Epidermal melanocyte (primary cell): ENCODE results near the gene PCDHGA1.

Experiments
- DNase-seq: peaks from one replicate; pipeline ENCODE4 v3.0.0; 2011; ENCODE audit warnings: low spot score; ENCODE audit not compliant: insufficient read length

PCDHGA1 gene

DNA sequence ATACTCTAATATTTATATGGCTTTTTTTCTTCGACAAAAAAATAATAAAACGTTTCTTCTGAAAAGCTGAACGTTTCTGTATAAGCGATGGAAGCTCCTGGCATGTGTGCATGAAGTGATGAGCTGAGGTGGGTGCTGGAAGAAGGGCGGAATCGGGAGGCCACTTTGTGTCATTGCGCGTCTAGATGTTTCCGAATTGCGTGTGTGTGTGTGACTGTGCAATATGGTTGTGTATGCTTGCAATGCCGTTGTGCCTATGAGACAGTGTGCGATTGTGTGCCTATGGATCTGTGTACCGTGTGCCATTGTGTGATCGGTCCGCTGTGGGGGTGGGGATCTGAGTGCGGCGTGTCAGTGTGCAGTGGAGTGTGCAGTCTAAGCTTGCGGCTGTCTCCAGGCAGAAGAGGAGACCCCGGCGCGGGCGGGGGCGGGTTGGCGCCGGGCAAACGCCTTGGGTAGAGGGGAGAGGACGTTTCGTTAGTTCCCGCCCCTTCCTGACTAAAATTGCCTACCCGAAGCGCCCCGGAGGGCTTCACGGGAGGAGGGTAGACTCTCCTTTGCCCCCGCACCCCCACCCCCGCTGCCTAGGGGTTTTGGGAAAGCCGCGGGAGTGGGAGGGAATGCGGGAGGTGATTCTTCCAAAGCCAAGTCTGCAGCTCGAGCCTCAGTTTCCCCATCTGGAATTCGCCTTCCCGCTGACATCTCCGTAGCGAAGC, 182.8 kb downstream of the PCDHGA1 start:
- no peak for DNase-seq

DNA sequence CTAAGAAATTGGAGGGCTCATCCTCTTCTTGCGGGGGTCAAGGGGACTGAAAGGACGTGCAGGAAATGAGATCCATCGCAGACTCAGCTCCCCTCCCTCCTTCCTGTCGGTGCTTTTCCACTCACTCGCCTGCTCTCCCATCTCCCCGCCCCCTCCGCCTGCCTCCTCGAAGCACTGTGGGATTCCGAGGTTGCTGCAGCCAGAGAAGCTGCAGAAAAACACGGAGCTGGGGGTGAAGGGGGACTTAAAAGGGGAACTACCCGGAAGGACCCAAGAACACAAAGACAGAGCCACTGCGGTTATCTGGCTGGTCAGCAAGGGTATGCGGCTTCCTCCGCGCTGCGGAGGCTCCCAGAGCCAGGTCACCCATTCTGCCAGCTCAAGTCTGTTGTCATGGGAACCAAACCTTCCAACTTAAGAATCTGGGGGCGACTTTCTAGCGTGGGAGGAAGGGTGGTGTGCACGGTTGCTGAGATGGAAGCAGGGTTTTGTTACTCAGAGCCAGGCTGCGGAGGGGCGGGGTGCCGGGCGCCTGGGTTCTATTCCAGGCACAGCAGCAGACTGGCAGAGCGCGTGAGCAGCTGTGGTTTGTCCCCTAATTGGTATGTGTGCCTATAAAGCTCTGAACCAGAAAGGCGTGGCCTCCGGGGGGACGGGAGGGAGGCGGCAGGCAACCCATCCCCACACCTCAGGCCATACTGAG, 183.5 kb downstream of the PCDHGA1 start:
- DNase-seq: peak; percentile 49

DNA sequence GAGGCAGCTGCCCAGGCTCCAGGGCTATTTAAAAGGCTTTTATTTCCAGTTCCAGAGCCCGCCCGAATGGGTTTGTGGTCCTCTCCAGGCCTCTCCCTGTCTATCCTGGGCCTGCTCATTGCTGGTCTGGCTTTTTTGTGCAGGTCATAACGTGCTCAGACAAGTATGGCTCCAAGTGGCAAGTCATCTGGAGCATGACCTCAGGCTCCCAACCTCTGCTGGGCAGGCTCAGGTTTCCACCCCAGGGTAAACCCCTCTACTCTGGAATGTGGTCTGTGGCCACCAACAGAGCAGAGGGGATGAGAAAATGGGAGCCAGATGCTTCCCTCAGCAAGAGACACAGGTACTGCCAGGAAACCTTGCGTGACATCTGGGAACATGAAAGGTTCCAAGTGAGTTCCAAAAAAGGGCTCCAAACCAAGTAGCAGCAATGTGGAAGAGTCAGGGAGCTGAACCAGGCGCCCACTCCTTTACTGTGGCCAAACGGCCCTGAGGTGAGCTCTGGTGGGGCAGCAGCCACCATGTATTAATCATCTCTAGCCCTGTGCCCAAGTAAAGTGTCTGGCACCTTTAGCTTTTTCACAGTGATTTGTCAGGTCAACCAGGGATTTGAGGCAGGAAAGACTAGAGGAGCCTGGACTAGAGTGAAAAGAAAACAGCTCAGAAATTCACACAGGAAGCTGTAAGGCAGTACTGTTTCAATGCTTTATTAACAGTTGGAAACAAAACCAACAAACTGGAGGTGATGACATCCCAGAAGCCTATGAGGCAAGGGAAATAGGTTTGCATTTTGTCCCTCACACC, 184.2 kb downstream of the PCDHGA1 start:
- DNase-seq: no peak

DNA sequence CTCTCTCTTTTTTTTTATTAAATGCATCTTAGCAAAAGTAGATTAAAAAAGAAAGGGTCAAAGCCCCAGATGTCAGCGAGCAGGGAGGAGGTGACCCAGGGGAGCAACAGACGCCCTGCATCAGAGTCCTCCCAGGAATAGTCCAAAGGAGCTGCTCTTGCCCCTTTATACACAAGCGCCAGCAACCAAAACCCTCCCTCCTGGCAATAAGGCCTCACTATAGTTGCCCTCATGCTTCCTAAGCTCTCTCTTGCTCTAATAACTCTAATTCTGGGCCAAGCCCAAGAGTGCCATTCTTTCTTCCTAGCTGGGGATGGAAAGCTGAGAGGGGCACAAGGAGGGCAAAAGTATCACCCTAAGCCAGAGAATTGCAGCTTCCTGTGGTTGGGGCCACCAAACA, 184.8 kb downstream of the PCDHGA1 start:
- DNase-seq: no peak

DNA sequence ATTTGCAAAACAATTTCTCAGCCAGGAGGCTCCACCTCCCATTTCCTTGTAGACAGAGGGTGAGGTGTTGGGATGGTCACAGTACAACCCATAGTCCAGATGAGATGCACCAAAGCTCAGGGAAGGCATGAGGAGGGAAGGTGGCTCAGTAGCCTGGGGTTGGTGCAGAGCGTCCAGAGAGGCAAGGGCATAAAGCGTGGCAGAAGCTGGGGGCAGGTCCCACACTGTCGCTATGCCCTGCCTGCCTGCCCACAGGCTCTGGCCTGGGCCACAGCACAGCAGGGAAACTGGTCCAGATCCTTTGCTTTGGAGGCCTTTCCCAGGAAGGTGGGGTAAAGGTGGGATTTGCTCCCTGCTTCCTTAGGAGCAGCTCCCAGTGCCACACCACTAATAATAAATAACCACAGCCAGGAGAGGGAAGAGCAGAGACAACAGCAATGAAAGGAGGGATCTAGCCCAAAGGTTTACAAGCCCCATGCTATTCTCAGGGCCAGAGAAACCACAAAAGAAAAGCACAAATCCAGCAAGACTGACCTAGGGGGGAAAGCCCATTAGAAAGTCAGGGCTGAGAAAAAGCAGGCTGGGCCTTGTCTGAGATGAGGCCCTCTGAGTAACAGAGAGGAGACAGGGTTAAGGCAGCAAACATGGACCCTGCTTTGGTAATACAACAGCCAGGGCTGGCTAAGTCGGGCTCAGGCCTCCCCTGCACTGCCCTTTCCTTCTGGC, 185.8 kb downstream of the PCDHGA1 start:
- DNase-seq: no peak

DNA sequence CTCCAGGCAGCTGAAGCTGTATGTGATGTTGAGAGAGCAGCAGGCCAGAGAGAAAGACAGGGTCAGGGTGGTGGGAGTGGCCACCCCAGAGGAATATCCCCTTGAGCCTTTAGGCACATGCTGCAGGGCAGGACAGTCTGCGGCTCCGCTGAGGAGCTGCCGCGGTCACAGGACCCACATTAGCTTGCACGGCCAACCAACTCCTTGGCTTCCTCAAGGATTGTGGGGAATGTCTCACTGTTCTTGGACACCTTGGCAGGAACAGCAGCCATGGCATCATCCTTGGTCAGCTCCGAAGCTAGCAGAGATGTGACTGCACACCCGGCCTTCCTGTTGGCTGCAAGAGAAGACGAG, 186.3 kb downstream of the PCDHGA1 start:
- DNase-seq: no peak

DNA sequence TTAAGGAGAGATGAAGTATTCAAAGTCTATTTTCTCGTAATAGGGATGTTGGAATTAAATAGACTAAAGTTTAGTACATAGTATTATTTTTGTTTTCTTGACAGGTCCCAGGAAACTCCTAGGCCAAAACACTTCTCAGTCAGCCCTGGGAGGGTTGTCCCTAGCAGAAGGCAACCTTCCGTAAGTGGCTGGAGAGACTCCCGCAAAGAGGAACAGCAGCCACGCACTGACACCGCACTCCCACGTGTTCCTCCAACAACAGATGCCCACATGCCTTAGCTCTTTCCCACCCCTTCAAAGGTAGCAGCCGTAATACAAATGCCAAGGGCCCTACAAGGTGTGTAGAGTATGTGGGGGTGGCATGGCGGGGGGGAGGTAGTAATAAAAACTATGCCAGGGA, 187.0 kb downstream of the PCDHGA1 start:
- DNase-seq: no peak

DNA sequence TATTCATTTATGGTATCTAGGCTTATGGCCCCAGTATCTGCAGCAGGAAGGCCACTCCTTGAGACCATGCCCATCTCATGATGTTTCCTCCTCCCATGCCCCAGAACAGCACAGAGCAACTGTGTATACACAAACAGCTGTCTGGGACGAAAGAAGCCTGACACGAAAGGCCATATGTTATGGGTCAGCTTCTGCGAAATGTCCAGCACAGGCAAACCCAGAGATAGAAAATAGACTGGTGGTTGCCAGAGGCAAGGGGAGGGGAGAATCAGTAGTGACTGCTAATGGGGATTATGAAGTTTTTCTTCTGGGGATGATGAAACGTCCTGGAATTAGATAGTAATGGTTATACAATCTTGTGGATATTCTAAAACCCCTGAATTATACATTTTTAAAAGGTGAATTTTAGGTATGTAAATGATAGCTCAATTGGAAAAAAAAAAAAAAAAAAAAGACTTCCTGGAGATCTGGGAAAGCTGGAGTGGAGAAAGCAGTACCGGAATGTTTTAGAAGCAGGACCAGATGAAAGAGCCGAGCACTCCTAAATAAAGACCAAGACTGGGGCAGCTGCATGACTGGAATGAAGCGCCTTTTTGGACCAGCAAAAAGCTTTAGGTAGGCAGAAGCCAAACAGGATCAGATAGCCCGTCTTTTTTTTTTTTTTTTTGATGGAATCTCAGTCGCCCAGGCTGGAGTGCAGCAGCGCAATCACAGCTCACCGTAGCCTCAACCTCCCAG, 187.7 kb downstream of the PCDHGA1 start:
- peak; percentile 38 for DNase-seq

DNA sequence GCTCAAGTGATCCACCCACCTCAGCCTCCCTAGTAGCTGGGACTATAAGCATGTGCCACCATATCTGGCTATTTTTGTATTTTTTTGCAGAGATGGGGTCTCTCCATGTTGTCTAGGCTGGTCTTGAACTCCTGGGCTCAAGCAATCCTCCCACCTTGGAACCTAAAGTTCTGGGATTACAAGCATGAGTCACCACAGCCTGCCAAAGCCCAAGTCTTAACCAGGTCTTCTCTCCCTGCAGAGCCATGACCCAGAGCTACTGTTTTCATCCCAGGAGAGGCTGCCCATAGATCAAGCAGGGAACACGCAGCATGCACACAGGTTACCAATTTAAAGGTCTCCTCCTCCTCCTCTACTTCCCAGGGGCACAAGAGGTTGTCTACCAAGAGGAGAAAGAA, 188.3 kb downstream of the PCDHGA1 start:
- no peak for DNase-seq

DNA sequence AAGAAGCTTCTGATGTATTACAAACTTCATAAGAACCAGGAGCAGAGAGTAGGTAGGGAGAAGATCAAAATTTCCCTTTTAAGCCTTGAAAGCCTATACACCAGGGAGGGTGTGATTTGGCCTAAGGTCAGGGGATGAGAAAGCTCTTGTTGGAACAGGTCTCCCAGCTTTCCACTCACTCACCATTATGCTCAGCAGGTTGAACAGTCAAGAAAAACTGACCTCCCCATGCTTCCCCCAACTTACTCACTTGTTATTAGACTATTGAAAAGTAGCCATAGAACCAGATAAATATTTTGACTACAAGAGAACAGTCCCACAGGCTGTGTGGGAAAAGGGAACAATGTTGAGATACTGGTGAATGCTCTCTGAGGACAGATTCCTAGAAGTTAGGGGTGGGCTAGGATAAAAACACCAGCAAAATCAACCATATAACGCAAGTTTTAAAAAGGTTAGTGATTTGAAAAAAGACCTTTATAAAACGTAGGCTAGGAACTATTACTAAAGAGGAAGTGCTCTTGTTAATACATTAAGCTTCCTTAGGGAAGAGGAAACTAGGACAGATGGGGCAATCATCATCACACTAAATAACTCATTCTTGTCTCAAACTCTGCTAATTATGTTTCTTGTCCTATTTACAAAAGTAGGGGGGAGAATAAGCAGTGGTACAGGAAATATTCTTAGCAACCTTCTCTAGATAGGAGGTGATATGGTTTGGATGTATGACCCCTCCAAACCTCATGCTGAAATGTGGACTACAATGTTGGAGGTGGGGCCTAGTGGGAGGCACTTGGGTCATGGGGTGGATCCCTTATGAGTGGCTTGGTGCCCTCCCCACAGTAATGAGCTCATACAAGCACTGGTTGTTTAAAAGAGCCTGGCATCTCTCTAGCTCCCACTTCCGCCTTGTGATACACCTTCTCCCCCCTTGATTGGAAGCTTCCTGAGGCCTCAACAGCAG, 189.6 kb downstream of the PCDHGA1 start:
- DNase-seq: no peak

DNA sequence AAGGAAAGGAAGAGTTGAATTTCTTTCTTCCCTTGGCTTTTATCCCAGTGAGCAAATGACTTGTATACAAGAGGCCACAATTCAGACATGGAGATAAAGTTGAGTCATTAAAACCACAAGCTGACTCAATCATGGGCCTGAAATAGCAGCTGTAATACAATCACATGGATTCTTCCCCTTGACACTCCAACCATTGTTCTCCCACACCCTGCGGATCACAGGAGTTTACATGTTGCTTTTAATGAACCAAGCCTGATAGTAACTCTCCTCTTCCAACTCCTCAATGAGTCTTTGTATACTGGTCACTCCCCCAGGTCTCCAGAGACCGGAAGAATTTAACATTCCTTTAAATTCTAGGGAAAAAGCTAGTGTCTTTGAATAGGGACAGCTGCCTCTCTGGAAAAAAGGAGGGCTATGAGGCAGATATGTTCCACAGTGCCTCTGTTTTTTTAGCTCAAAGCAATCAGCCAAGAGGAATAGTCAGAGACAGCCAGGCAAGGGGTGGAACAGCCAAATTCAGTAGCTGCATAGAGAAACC, 191.0 kb downstream of the PCDHGA1 start:
- DNase-seq: peak; percentile 71

DNA sequence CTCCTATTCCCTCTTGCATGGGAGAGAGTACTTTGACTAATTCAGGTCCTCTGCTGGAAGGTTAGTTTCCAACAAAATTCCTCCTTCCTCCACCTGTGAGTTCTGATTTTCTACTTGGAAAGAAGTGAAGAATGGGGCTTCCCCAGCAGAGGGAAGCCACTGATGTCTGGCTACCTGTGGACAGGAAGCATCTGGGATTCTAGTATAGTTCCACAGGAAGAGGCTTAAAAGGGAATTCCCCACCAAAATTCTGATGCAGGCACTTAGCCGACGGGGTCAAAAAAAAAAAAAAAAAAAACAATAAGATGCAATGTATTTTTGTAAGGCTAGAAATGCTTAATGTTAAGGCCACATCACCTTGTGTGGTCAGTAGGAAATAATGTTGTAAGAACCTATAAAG, 192.0 kb downstream of the PCDHGA1 start:
- DNase-seq: no peak

DNA sequence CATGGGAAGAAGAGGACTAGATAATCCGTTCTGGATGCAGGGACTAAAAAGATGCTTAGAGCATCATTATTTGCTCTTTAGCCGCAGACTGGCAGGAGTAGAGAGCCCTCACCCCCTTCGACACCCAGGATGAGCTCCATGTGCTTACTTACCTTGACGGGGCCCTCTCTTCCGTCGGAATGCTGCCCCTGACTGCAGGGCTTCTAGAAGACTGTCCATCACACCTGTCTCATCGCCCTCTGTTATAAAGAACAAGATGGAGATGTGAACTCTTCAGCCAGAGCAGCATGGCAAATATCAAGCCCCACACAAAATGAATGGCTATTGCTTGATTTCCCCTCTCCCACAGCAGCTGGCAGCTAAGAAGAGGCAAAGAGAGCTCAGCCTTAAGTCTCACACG, 193.7 kb downstream of the PCDHGA1 start:
- no peak for DNase-seq

DNA sequence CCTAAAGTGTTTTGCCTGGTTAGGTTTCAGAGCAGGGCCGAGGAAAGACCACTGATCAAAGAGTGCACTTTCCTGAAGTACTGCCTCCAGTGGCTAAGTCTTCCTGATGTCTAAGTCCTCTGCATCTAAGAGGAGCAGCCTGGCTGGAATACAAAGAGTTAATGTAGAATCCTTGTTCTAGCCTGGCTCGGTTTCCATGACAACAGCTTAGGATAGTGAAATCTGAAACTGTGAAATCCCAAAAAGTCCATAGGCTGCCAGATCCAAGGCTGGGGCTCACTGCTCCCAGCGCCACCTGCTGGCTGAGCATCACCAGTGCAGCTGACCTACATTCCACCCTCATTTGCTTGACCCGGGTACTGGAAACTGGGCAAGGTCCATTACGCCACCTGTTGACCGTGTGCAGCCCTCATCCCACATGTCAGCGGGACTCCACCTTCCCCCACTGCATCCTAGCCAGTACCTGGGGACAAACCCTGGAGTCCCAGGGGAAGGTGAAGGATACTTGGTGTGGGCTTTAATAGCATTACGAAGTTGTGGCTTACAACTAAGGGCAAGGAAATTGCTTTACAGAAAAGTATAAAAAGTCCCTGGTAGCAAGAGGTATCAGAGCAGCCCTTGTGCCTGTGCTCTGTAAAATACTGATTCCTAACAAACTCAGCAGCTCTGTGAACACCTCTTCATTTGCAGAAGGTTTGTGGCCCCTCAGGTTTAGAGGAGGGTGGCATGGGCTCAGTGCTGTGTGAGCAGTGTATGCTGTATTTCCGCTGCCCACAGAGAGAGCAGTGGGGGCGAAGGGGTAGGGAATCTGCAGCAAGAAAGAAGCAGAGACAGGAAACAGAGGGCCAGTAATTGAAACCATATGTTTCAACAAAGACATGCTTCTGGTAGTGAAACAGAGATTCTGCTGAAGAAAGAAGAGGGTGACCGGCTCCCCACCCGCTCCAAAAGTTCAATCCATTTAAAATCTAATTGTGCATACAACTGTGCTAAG, 194.6 kb downstream of the PCDHGA1 start:
- peak; percentile 91 for DNase-seq

DNA sequence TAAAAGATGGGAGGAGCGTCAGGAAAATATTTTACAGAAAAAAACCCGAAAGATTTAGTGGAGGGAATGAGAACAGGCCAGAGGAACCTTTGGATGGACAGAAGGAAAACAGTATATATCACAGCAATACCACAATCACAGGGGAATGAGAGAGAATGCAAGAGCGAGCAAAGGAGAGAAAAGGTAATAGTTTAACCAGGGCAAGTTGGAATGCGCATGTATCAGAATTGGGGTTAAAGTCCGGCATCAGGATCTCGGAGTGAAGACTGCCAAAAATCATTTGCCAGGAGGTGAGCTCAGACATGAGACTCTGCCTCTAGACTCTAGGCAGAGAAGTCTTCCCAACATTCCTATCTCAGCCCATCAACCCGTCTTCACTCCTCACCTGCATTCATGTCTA, 195.3 kb downstream of the PCDHGA1 start:
- no peak for DNase-seq

DNA sequence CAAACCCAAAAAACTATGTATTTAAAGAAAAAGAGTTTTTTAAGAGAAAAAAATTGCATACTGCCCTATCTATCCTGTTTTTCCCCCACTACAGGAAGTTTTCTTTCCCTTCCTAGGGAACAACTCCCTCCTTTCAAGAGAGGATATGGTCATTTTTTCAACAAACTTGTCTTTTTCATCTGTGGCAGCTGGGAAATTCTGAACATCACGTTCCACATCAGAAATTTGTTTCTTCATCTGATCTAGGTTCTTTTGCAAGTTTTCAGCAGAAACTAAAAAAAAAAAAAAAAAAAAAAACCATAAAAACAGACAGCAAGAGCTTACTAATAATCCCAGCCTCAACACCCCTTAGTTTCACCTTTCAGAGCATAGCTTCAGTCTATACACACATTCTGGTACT, 197.1 kb downstream of the PCDHGA1 start:
- DNase-seq: no peak

DNA sequence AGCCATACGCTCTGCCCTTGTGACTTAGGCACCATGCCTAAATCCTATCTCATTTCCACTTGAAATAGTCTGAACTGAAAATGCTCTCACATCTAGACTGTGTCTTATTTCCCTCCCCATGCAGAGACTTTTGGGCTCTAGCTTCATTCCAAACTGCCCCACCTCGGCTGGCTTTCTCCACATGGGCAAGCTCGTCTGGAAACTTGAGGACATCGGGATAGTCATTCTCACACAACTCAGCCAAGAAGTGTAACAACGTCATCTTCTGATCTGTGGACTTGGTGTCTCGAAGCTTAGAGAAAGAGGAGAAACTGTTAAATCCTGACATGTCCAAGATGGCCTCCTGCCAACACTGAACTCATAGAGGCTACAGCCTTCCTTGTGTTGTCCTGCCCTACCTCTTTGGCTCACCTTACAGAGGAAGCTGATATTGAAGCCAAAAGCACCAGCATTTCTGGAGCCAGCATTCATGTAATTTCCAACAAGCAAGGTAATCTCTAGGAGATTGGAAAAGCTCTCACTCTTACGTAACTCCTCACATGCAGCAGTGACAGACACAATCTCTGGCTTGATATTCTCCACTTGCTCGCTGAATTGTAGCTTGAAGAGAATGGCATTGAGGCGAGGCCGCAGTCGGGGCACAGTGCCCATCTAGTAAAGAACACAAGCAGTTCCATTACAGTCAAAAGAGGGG, 198.1 kb downstream of the PCDHGA1 start:
- no peak for DNase-seq

DNA sequence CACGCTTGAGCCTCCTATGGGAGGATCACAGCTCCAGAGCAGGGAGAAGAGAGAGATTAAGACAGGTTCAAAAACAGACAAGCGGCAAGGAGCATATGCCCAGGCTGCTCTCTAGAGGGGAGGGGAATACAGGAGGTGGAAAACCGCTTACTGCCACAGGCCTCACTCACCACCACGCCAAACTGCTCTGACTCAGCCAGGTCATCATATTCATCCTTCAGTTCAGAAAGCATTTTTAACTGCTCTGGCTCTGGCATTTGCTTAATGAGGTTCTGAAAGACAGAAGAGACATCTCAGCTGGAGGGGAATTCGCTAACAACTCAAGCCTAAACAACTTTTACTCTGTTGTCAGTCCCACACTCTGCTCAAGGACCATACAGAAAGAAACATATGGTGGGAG, 198.7 kb downstream of the PCDHGA1 start:
- no peak for DNase-seq
